Spinal cord (tissue), 10 donors: ENCODE results near the gene AURKAIP1. TPM values are rescaled to one million over a fixed set of nuclear protein-coding genes. Genes with fewer than 3 reads are reported as not detected.
"Not testable (repeated sequence)": the region's sequence is repeated elsewhere in the genome, so short reads cannot be mapped to it uniquely, and the experiment has no call there.

ENCODE experiments used
- DNase-seq, 6 donors: peaks; one replicate each; pipeline versions ENCODE4 v3.0.0 to v3.0.0-alpha.2; 2013 to 2015; ENCODE audit warnings: low spot score in 6 of 6, low read depth in 4 of 6
- H3K27ac ChIP-seq: one replicate; pipeline ENCODE4 v1.5.1; 2013; ENCODE audit warnings: low read depth, low read length, control low read depth
- H3K27me3 ChIP-seq: one replicate; pipeline ENCODE4 v1.6.1; 2013; ENCODE audit warnings: low read length; ENCODE audit not compliant: control insufficient read depth, insufficient read depth
- H3K36me3 ChIP-seq: one replicate; pipeline ENCODE4 v1.6.1; 2013; ENCODE audit warnings: low read length; ENCODE audit not compliant: control insufficient read depth, insufficient read depth
- H3K4me1 ChIP-seq: one replicate; pipeline ENCODE4 v1.6.1; 2013; ENCODE audit warnings: low read length; ENCODE audit not compliant: control insufficient read depth, insufficient read depth
- H3K4me3 ChIP-seq: one replicate; pipeline ENCODE4 v1.5.1; 2013; ENCODE audit warnings: low read depth, low read length, control low read depth
- H3K9me3 ChIP-seq: one replicate; pipeline ENCODE4 v1.6.1; 2013; ENCODE audit warnings: low read length; ENCODE audit not compliant: control insufficient read depth, insufficient read depth
- WGBS: methylation state at CpG from one replicate; pipeline ENCODE4 v1.1.5; 2013; ENCODE audit warnings: missing lambda C conversion rate; ENCODE audit not compliant: insufficient coverage; 5-methylcytosine and 5-hydroxymethylcytosine counted together
- polyA plus RNA-seq, 2 donors: library from polyadenylated mRNA; unstranded; fragments of 120-200 nt; gene quantifications; one replicate each; pipeline ENCODE4 v1.2.1, GENCODE V29; 2013; ENCODE audit not compliant: insufficient read length in 2 of 2
- total RNA-seq, 2 donors: library from RNA; depleted of rRNA in 1 of 2; stranded (reverse); fragments of 120-200 nt in 1 of 2; fragments of >200 nt in 1 of 2; gene quantifications; one replicate each; pipeline versions ENCODE4 v1.2.3 to v1.2.4, GENCODE V29; 2013 to 2014
- donor health status: healthy.

AURKAIP1 gene
- total and polyA plus RNA-seq, 4 donors: 41.4 to 130 (median 115) TPM

DNA sequence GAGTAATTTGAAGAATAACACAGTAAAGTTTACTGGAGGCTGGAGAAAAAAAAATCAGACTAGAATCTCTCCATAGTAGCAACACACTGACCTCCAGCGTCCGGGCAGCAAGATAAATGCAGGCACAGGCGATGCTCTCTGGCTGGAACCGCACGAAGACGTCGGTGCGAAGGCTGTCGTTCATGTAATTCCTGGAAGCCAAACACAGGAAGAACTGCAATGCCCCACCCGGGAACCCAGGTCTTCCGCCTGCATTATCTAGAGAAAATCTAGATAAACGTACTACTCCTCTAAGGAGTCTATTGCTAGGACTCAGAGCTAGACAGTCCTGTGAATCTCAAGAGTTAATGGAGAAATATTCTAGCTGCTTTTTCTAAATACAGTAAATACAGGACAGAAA lies 15.7 kb upstream of the AURKAIP1 start:
- H3K36me3 ChIP-seq: peaks cover 98% of the 10 kb centered on the region
- H3K9me3 ChIP-seq: no peaks in the 10 kb centered on the region
- no peak overlapping the region for H3K27ac ChIP-seq
- H3K27me3 ChIP-seq: no peaks in the 10 kb centered on the region
- no peak overlapping the region for H3K4me3 ChIP-seq
- 96% methylated on average over 9 of the region's 12 CpGs for WGBS
- no peaks in the 10 kb centered on the region for H3K4me1 ChIP-seq
- DNase-seq: no peak

DNA sequence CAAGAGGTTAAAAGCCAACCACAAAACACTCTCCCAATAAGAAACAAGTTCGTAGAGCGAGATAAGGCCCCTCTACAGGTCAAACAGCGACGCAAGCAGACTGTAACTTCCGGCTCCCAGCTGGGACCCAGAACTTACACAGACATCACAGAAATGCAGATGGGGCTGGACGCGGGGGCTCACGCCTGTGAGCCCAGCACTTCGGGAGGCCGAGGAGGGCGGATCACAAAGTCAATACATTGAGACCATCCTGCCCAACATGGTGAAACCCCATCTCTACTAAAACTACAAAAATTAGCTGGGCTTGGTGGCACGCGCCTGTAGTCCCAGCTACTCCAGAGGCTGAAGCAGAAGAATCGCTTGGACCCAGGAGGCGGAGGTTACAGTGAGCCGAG lies 13.1 kb upstream of the AURKAIP1 start:
- Histone ChIP-seq H3K36me3 (peaks cover 97% of the 10 kb centered on the region), H3K9me3 (no peaks in the 10 kb centered on the region), H3K4me3 (no peak overlapping the region), H3K4me1 (no peaks in the 10 kb centered on the region), H3K27ac (no peak overlapping the region), H3K27me3 (no peaks in the 10 kb centered on the region)
- no peak for DNase-seq
- 98% methylated on average over 15 of the region's 16 CpGs for WGBS

DNA sequence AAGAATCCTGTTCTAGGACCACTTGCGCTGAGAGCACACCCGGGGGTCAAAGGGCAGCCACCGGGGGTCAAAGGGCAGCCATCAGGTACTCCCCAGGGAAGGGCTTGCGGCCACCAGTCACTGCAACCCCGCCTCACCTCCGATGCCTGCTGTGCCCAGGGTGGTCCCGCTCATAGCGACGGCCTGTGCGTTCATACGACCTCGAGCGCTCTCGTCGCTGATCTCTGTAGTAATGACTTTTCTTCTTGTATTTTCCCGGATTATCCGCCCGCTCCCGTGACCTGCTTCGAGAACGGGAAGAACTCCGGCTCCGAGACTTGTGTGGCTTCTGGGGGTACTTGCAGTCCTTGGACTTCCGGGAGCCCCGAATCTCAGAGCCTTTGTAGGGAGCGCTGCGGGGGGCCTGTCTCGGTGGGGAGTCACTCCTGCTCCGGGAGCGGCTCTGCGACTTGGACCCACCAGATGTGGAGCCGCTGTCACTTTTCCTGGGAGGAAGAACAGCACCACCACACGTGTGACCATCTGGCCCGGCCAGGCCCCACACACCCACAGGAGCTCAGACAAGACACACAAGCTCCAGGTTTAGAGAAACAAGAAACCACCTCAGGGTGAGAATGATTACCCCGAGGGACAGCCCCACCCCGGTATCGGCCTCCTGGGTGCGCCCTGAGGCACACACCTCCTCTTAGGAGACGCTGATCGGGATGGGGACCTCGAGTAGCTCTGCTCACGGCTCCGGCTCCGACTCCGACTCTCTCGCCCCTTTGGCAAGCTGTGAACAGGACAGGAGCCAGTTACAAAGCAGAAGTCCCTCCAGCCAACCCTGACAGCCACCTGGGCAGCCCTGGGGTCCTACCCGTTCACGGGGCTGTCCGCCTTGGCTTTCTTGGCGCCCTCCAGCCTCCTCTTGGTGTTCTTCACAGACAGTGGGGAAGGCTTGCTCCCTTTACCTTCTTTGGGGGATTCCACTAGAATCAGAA lies 12.4 kb upstream of the AURKAIP1 start:
- Histone ChIP-seq H3K36me3 (peaks cover 90% of the 10 kb centered on the region), H3K27me3 (no peaks in the 10 kb centered on the region), H3K4me3 (no peak overlapping the region), H3K9me3 (no peaks in the 10 kb centered on the region), H3K4me1 (no peaks in the 10 kb centered on the region), H3K27ac (no peak overlapping the region)
- DNase-seq: no peak
- 98% methylated on average over 50 of the region's 50 CpGs for WGBS

DNA sequence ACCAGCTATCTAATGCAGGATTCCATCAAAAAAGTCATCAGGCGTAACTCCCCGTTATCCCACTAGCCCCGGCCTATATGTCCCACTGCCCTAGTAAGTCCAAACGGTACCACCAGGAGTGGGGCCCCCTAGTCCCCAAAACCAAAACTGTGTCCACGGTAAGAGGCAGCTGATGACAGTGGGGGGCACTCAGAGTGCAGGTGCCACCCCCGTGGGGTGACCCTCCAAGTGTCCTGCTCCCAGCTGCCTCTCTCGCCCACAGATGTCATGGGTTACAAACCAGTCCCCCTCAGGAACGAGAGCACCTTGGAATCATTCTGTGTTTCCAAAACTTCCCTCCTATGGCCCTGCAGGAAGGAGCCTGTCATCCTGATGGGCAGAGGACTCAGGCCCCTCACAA lies 10.9 kb upstream of the AURKAIP1 start:
- Histone ChIP-seq H3K27me3 (no peaks in the 10 kb centered on the region), H3K27ac (no peak overlapping the region), H3K4me1 (no peaks in the 10 kb centered on the region), H3K4me3 (no peak overlapping the region), H3K9me3 (no peaks in the 10 kb centered on the region), H3K36me3 (peaks cover 89% of the 10 kb centered on the region)
- DNase-seq: no peak
- 96% methylated on average over 7 of the region's 8 CpGs for WGBS

DNA sequence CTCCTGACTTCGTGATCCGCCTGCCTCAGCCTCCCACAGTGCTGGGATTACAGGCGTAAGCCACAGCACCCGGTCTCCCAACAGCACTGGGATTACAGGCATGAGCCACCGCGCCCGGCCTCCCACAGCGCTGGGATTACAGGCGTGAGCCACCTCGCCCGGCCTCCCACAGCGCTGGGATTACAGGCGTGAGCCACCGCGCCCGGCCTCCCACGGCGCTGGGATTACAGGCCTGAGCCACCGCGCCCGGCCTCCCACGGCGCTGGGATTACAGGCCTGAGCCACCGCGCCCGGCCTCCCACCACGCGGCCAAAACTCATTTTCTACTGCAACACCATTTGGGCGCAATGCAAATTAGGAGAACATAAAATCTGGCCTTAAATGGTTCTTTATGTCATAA lies 10.3 kb upstream of the AURKAIP1 start:
- H3K4me3 ChIP-seq, DNase-seq, H3K27ac ChIP-seq, H3K4me1 ChIP-seq, H3K9me3 ChIP-seq, H3K27me3 ChIP-seq: not testable (repeated sequence)
- 96% methylated on average over 23 of the region's 29 CpGs for WGBS
- H3K36me3 ChIP-seq: peaks cover 89% of the 10 kb centered on the region

DNA sequence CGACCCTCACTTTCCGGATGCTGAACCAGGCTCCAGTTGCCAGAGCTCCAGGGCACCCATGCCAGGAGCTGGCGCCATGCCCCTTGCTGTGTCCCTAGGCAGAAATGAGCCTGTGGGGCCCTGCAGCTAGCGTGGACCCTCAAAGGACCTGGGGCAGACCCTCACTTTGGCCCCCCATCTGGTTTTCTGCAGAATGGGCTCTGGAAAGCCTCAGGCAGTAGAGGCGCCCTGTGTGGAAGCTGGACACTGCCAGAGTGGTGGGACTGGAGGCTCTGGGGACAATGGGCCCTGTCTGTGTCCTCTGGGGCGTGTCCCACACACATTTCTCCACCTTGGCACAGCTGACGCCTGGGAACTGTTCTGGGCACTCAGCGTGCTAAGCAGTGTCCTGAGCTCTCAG lies 6.3 kb upstream of the AURKAIP1 start:
- WGBS: 87% methylated on average over 8 of the region's 8 CpGs
- Histone ChIP-seq H3K9me3 (no peaks in the 10 kb centered on the region), H3K4me3 (no peak overlapping the region), H3K36me3 (peaks cover 57% of the 10 kb centered on the region), H3K4me1 (peaks cover 2% of the 10 kb centered on the region), H3K27ac (no peak overlapping the region), H3K27me3 (no peaks in the 10 kb centered on the region)
- DNase-seq: no peak

DNA sequence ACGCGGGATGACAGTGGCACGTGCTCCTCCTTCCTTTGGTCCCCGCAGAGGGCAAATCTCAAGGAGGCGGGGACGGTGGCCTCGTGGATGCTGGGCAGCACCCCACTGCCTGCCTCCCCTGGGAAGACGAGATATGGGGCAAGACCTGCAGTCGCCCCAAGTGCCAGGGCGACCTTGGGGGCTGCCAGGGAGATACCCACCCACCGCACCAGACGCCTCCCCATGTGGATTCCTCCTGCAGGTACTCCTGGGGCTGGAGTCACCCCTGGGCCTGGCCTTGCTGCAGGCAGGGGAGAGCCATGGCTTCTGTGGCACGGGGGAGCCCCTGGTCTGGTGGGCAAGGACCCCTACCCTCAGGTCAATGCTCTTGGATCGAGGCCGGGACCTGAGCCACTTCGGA lies 5.9 kb upstream of the AURKAIP1 start:
- DNase-seq: no peak
- Histone ChIP-seq H3K27me3 (no peaks in the 10 kb centered on the region), H3K36me3 (peaks cover 54% of the 10 kb centered on the region), H3K9me3 (no peaks in the 10 kb centered on the region), H3K4me1 (peaks cover 6% of the 10 kb centered on the region), H3K4me3 (no peak overlapping the region), H3K27ac (no peak overlapping the region)
- WGBS: 94% methylated on average over 16 of the region's 16 CpGs

DNA sequence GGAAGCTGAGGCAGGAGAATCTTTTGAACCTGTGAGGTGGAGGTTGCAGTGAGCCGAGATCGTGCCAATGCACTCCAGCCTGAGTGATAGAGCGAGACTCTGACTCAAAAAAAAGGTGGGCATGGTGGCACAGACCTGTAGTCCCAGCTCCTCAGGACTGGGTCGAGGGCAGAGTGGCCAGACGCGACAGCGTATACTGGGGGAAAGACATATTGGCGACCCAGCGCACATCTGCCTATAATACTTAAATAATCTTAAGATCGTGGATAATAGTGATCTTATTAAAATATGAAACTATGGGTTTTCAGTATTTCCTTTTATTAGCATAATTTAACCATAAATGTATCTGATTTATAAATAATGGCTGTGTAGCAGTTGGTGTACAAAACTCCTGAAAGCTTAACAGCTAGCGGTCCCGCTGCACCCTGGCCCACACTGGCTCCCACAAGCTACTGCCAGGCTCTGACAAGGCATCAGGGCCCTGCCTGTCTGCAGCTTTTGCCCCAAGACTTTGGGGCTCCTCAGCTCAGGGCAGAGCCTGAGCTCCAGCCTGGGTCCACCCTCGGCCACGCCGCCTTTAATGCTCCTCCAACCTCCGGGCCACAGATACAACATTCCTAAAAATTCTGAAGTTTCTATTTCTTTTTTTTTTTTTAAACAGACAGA lies 2.7 kb upstream of the AURKAIP1 start:
- peaks cover 49% of the 10 kb centered on the region for H3K36me3 ChIP-seq
- H3K4me3 ChIP-seq: no peak overlapping the region
- H3K27ac ChIP-seq: no peak overlapping the region
- no peaks in the 10 kb centered on the region for H3K27me3 ChIP-seq
- peaks cover 29% of the 10 kb centered on the region for H3K4me1 ChIP-seq
- no peaks in the 10 kb centered on the region for H3K9me3 ChIP-seq
- no peak for DNase-seq
- WGBS: 90% methylated on average over 9 of the region's 16 CpGs

DNA sequence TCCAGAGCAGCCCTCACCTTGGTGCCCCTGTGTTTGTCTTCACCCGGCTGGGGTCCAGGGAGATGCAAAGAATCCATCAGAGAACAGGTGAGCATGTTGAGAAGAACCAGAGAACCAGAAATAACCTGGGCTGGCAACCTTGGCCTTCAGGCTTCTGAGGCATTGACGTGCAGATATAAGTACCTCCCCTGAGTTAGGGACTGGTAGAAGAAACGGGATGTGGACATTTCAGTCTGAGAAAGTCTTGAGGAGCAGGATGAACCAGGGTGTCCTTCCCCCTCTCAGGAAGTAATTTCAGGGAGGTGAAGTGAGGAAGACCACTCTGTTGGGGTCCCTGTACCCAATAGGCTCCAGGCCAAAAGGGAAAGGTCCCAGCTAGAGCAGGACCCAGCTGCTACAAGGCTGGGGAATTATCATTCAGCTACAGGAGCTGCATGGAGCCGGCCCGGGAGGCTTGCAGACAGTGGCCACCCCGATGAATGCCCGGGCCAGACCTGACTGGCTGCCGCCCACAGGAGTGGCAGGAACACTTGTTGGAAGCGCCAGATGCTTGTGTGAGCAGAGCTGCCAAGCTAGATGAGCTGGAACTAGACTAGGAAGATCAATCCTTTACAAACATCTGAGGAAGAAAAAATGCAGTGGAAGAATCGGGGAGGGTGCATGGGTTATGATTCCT lies 1.7 kb upstream of the AURKAIP1 start:
- Histone ChIP-seq H3K4me1 (peaks cover 38% of the 10 kb centered on the region), H3K9me3 (no peaks in the 10 kb centered on the region), H3K36me3 (peaks cover 54% of the 10 kb centered on the region), H3K27ac (no peak overlapping the region), H3K27me3 (no peaks in the 10 kb centered on the region), H3K4me3 (no peak overlapping the region)
- DNase-seq: no peak
- 96% methylated on average over 9 of the region's 10 CpGs for WGBS
